ENCODE data around the gene RCAN2.

Gene RCAN2

GRCh38 chr6:46207174-46207573 is 284.1 kb downstream of the RCAN2 start:
- no peak for DNase-seq

GRCh38 chr6:46204880-46205650 is 286.2 kb downstream of the RCAN2 start:
- no peak for DNase-seq

DNA sequence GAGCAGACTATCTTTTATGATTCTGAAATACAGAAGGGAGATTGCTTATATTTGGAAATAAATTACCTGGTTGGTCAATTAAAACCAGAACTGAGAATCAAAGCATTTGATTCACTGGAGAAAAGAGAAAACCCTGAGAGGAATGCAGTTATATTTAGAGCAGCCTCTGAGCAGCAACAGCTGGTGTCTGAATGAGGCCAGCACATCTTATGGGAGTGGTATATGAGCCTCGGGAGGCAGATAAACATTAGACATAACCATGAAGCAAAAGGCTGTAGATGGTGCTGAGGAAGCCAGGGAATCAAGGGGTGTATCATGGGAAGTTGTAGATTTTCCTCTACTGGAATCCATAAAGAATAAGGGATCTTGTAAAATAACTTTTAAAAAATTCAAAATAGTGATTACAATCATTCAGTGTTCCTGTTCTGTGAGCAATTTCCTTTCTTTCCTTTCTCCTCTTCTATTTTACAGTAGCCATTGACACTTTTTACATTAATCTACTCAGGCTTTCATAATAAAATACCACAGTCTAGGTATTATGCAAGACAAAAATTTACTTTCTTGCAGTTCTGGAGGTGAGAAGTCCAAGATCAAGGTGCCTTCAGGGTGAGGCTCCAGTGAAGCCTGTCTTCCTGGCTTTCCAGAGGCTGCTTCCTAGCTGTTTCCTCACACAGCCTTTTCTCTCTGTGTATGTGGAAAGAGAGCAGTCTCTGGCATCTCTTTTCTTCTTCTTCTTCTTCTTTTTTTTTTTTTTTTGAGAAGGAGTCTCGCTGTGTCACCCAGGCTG is 287.7 kb downstream of the RCAN2 start:
- no peak for DNase-seq

DNA sequence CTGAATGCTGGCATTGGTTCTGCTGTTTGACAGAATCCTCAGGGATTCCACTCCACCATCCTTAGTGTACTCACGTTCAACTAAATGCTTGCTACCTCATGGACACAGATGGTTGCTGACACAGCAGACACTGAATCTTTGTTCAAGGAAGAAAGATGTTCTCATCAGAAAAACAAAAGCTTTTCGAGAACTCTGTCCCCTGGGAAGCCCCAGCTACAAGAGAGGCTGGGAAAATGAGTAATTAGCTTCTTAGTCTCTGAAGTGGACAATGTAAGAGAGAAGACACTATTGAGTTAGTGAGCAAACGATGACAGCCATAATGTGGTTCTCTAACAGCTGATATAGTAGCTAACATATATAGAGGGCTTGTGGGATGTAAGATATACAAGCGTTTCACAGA is 289.5 kb downstream of the RCAN2 start:
- no peak for DNase-seq

- DNase-seq, result no peak
Measured at GRCh38 chr6:46199387-46199786, 291.9 kb downstream of the RCAN2 start.

GRCh38 chr6:46191961-46192360 is 299.3 kb downstream of the RCAN2 start:
- no peak for DNase-seq

GRCh38 chr6:46190889-46191288 is 300.4 kb downstream of the RCAN2 start:
- DNase-seq, result no peak

DNA sequence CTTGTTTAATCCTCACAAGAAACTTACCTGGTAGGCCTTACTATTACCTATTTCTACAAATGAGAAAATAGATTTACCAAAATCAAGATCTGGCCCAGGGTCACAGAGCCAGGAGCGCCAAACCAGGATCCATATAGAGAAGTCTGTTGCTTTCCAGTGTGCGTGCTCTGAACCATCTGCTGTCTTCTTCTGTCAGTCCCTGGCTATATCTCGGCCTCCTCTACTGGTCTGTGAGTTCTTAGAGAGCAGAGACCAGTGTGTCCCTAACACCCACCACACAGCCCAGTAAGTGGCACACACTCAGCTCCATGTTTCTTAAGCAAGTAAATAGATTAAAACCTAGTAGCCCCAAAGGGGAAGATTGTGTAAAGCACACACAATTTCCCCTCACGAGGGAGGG is 301.5 kb downstream of the RCAN2 start:
- no peak for DNase-seq

DNA sequence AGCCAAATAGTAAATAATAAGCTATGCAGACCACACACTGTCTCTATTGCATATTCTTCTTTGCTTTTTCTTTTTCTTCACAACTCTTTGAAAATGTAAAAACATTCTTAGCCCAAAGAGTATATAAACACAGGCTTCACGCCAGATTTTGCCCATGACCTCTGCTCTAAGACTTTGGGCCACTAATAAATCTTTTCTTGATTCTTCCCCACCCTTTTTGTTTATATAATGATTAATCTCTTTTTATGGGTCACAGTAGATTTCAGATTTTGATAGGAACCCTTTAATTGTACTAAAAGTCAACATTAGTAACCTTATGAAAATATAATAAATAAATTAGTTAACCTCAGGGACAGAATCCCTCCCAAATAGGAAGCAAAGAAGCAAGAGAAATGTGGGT is 304.7 kb downstream of the RCAN2 start:
- no peak for DNase-seq

- DNase-seq, result no peak
Measured at GRCh38 chr6:46184114-46184513, 307.1 kb downstream of the RCAN2 start.

- DNase-seq, result peak in 1 of 5 experiments; percentile 3
Measured at GRCh38 chr6:46175976-46176375, 315.3 kb downstream of the RCAN2 start.

- peak in 2 of 5 experiments; percentile 73 to 96 for DNase-seq
Measured at GRCh38 chr6:46175446-46175845, 315.8 kb downstream of the RCAN2 start.

DNA sequence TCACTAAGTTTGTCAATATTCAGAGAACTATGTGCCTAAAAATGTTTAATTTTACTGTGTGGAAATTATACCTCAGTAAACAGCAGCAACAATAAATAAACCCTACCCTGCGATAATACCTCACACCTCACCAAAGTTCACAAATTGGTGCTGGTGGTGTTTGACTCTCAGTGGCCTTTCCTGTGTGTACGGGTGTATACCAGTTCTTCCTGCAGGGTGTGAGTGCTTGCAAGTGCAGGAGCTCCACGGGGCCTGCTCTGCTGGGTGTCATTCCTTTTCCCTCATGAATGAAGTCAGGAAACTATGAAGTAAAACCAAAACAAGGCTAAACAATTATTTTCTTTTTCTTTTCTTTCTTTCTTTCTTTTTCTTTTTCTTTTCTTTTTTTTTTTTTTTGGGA is 316.3 kb downstream of the RCAN2 start:
- peak in 2 of 5 experiments; percentile 18 to 37 for DNase-seq

- no peak for DNase-seq
Measured at GRCh38 chr6:46172176-46172575, 319.1 kb downstream of the RCAN2 start.
